ENCODE measurements around the gene FOXP1. TPM values are rescaled to one million over a fixed set of nuclear protein-coding genes. Genes with fewer than 3 reads are reported as not detected.
A peak's percentile ranks its signal among the peaks of the same experiment; 100 is the strongest.

Gene FOXP1
- total and polyA plus RNA-seq, 2 donors (not counting 1 experiment from before 2014, with no cell fraction given), result 91.1 to 508 TPM

- intact Hi-C loops (cut with micrococcal nuclease), result loop anchor here (5.0 kb wide), 2 partner anchors 33 to 37 kb away; no protein-coding TSS in a partner anchor
- Histone ChIP-seq H3K79me2 (ENCODE audit: control insufficient read depth, insufficient read depth, low read length) (peaks cover 92% of the 10 kb centered on the region), H3K9me3 (ENCODE audit: control extremely low read depth in 1 of 3, control insufficient read depth in 2 of 3, insufficient read depth in 1 of 3, low read length in 2 of 3) (peaks cover 0 to 6% (median 0%) of the 10 kb centered on the region in 3 donors), H3K4me3 (ENCODE audit: control extremely low read depth in 1 of 5, extremely low read depth in 1 of 5, insufficient read depth in 1 of 5, low read depth in 2 of 5, low read length in 4 of 5) (no peak overlapping the region), H3K27me3 (replicated peaks in 1 of 4; ENCODE audit: control extremely low read depth in 1 of 4, control insufficient read depth in 3 of 4, insufficient read depth in 4 of 4, low read length in 3 of 4) (no peaks in the 10 kb centered on the region), H4K20me1 (ENCODE audit: control insufficient read depth, insufficient read depth, low read length, poor library complexity, severe bottlenecking) (no peaks in the 10 kb centered on the region), H3K4me2 (replicated peaks; ENCODE audit: low read depth, low read length, poor library complexity, severe bottlenecking) (no peak overlapping the region), H3K36me3 (replicated peaks in 1 of 2; ENCODE audit: control extremely low read depth in 1 of 2, control insufficient read depth in 1 of 2, extremely low read depth in 1 of 2, insufficient read depth in 2 of 2, low read length in 1 of 2) (peaks cover 0 to 2% of the 10 kb centered on the region in 2 experiments), H2AFZ (ENCODE audit: insufficient read depth, low read depth, low read length, poor library complexity, severe bottlenecking) (no peak overlapping the region), H3K27ac (ENCODE audit: low read length in 2 of 2) (peak overlapping the region in 1 of 2 donors; percentile 45), H3K4me1 (ENCODE audit: control insufficient read depth in 2 of 2, insufficient read depth in 2 of 2, low read length in 2 of 2) (peaks cover 43 to 50% of the 10 kb centered on the region in 2 donors), H3K9ac (ENCODE audit: low read length) (no peak overlapping the region)
- Mint-ChIP-seq H3K27me3 (no peaks in the 10 kb centered on the region), H3K4me1 (peaks cover 57% of the 10 kb centered on the region), H3K9me3 (ENCODE audit: insufficient read depth) (no peaks in the 10 kb centered on the region), H3K4me3 (no peak overlapping the region), H3K27ac (no peak overlapping the region)
- POLR2A ChIA-PET, result interaction anchor here (0.6 to 1.2 kb wide), 2 partner anchors 40 to 450 kb away, joined by 4 to 9 read pairs; no protein-coding TSS in a partner anchor
- no CpG with 5 or more reads among the region's 1 CpG for WGBS (ENCODE audit: insufficient coverage)
- no peak for TF ChIP-seq CTCF (IDR thresholded peaks at IDR 0.05)
- no peak for TF ChIP-seq EZH2 (IDR thresholded peaks at IDR 0.05; ENCODE audit: borderline replicate concordance, insufficient read depth, low read depth, low read length, poor library complexity, severe bottlenecking)
- CTCF ChIA-PET, result interaction anchor here (1.1 kb wide), 1 partner anchor 454 kb away, joined by 3 read pairs; no protein-coding TSS in a partner anchor
- no peak for ATAC-seq (ENCODE audit: low read depth)
- no peak for DNase-seq
These were observed 124.6 kb downstream of the FOXP1 start for GRCh38 chr3:71458895-71459294.

- no peaks in the 10 kb centered on the region for H3K27me3 Mint-ChIP-seq
These were observed 126.7 kb downstream of the FOXP1 start for GRCh38 chr3:71456826-71457225.

More at GRCh38 chr3:71456826-71457225, 126.7 kb downstream of the FOXP1 start:
- H2AFZ ChIP-seq (ENCODE audit: insufficient read depth, low read depth, low read length, poor library complexity, severe bottlenecking), result peak overlapping the region; percentile 52
- peaks cover 64 to 71% of the 10 kb centered on the region in 2 donors for H3K4me1 ChIP-seq (ENCODE audit: control insufficient read depth in 2 of 2, insufficient read depth in 2 of 2, low read length in 2 of 2)
- peak overlapping the region in 3 of 5 experiments; percentile 9 to 53 (median 52) for H3K4me3 ChIP-seq (ENCODE audit: control extremely low read depth in 1 of 5, extremely low read depth in 1 of 5, insufficient read depth in 1 of 5, low read depth in 2 of 5, low read length in 4 of 5)
- no peaks in the 10 kb centered on the region for H3K36me3 ChIP-seq (replicated peaks in 1 of 2; ENCODE audit: control extremely low read depth in 1 of 2, control insufficient read depth in 1 of 2, extremely low read depth in 1 of 2, insufficient read depth in 2 of 2, low read length in 1 of 2)
- DNase-seq, result no peak
- intact Hi-C loops (cut with micrococcal nuclease), result loop anchor here (1.0 to 5.0 kb wide), 4 partner anchors 9 to 56 kb away; no protein-coding TSS in a partner anchor
- peak overlapping the region; percentile 83 for H3K4me3 Mint-ChIP-seq
- CTCF ChIA-PET, result interaction anchor here (0.7 to 3.7 kb wide), 10 partner anchors 9 to 370 kb away, joined by 3 to 25 read pairs (median 4); no protein-coding TSS in a partner anchor
- H4K20me1 ChIP-seq (ENCODE audit: control insufficient read depth, insufficient read depth, low read length, poor library complexity, severe bottlenecking), result no peaks in the 10 kb centered on the region
- H3K4me1 Mint-ChIP-seq, result peaks cover 70% of the 10 kb centered on the region
- no CpG with 5 or more reads among the region's 1 CpG for whole genome bisulfite sequencing (ENCODE audit: insufficient coverage)
- ATAC-seq (ENCODE audit: low read depth), result no peak
- POLR2A ChIA-PET, result interaction anchor here (0.6 to 3.0 kb wide), 2 partner anchors 13 to 124 kb away, joined by 3 to 15 read pairs; no protein-coding TSS in a partner anchor
- peaks cover 0 to 6% (median 0%) of the 10 kb centered on the region in 3 donors for H3K9me3 ChIP-seq (ENCODE audit: control extremely low read depth in 1 of 3, control insufficient read depth in 2 of 3, insufficient read depth in 1 of 3, low read length in 2 of 3)
- H3K4me2 ChIP-seq (replicated peaks; ENCODE audit: low read depth, low read length, poor library complexity, severe bottlenecking), result peak overlapping the region; percentile 69
- H3K27ac Mint-ChIP-seq, result peak overlapping the region; percentile 94
- H3K79me2 ChIP-seq (ENCODE audit: control insufficient read depth, insufficient read depth, low read length), result peaks cover 94% of the 10 kb centered on the region
- H3K9me3 Mint-ChIP-seq (ENCODE audit: insufficient read depth), result no peaks in the 10 kb centered on the region
- no peaks in the 10 kb centered on the region for H3K27me3 ChIP-seq (replicated peaks in 1 of 4; ENCODE audit: control extremely low read depth in 1 of 4, control insufficient read depth in 3 of 4, insufficient read depth in 4 of 4, low read length in 3 of 4)
- TF ChIP-seq EZH2 (IDR thresholded peaks at IDR 0.05; ENCODE audit: borderline replicate concordance, insufficient read depth, low read depth, low read length, poor library complexity, severe bottlenecking), result no peak
- no peak for TF ChIP-seq CTCF (IDR thresholded peaks at IDR 0.05)
- H3K27ac ChIP-seq (ENCODE audit: low read length in 2 of 2), result peak overlapping the region; percentile 80 to 86
- H3K9ac ChIP-seq (ENCODE audit: low read length), result peak overlapping the region; percentile 62

All from B cell (primary cell).